Astrocyte (in vitro differentiated cells and primary cell): ENCODE results near the gene DGKG. TPM values are rescaled to one million over a fixed set of nuclear protein-coding genes. Genes with fewer than 3 reads are reported as not detected.

Source experiments
- DNase-seq: peaks from one replicate; pipeline ENCODE4 v3.0.0-alpha.2; 2010; ENCODE audit warnings: low read depth
- FAIRE-seq: peaks from 2 replicates; lab custom pipeline; 2011; peaks lifted over from hg19 to GRCh38; lab: Jason Lieb, UNC
- H2AFZ ChIP-seq: 2 replicates; pipeline ENCODE4 v1.6.0; 2012; ENCODE audit warnings: low read depth, low read length, inconsistent platforms
- H3K27ac ChIP-seq: 2 replicates; pipeline ENCODE4 v1.5.1; 2011; ENCODE audit warnings: low read depth, low read length, inconsistent platforms
- H3K27me3 ChIP-seq: 2 replicates; pipeline ENCODE4 v1.6.0; 2011; ENCODE audit warnings: low read length, inconsistent platforms; ENCODE audit not compliant: insufficient read depth
- H3K36me3 ChIP-seq: 2 replicates; pipeline ENCODE4 v1.5.1; 2011; ENCODE audit warnings: low read length, inconsistent platforms; ENCODE audit not compliant: insufficient read depth
- H3K4me1 ChIP-seq: 2 replicates; pipeline ENCODE4 v1.5.1; 2011; ENCODE audit warnings: low read length, inconsistent platforms; ENCODE audit not compliant: insufficient read depth
- H3K4me2 ChIP-seq: 2 replicates; pipeline ENCODE4 v1.6.0; 2012; ENCODE audit warnings: low read length, inconsistent platforms
- H3K4me3 ChIP-seq: 2 replicates; pipeline ENCODE4 v1.5.1; 2011; ENCODE audit warnings: low read depth, mild to moderate bottlenecking, low read length, inconsistent platforms; ENCODE audit not compliant: insufficient read depth
- H3K79me2 ChIP-seq: 2 replicates; pipeline ENCODE4 v1.6.0; 2012; ENCODE audit warnings: mild to moderate bottlenecking, low read length, inconsistent platforms; ENCODE audit not compliant: insufficient read depth
- H3K9ac ChIP-seq: 2 replicates; pipeline ENCODE4 v1.6.0; 2012; ENCODE audit warnings: mild to moderate bottlenecking, low read length, inconsistent platforms
- H3K9me3 ChIP-seq: 2 replicates; pipeline ENCODE4 v1.5.1; 2012; ENCODE audit warnings: low read depth, mild to moderate bottlenecking, low read length, inconsistent platforms; ENCODE audit not compliant: insufficient read depth
- H4K20me1 ChIP-seq: 2 replicates; pipeline ENCODE4 v1.6.0; 2012; ENCODE audit warnings: low read length, inconsistent platforms; ENCODE audit not compliant: insufficient read depth
- H3K27ac Mint-ChIP-seq: one replicate; pipeline ENCODE4 v1.8.0; 2021; ENCODE audit warnings: mild to moderate bottlenecking, mixed read lengths; ENCODE audit not compliant: unreplicated experiment
- H3K27me3 Mint-ChIP-seq: one replicate; pipeline ENCODE4 v1.8.0; 2021; ENCODE audit warnings: low read depth, mixed read lengths; ENCODE audit not compliant: unreplicated experiment
- H3K36me3 Mint-ChIP-seq: one replicate; pipeline ENCODE4 v1.8.0; 2021; ENCODE audit warnings: low read depth, mixed read lengths; ENCODE audit not compliant: unreplicated experiment
- H3K4me1 Mint-ChIP-seq: one replicate; pipeline ENCODE4 v1.8.0; 2021; ENCODE audit warnings: low read depth, mixed read lengths; ENCODE audit not compliant: unreplicated experiment
- H3K4me3 Mint-ChIP-seq: one replicate; pipeline ENCODE4 v1.8.0; 2021; ENCODE audit warnings: mild to moderate bottlenecking, moderate library complexity, mixed read lengths; ENCODE audit not compliant: unreplicated experiment
- H3K9me3 Mint-ChIP-seq: one replicate; pipeline ENCODE4 v1.8.0; 2021; ENCODE audit warnings: mild to moderate bottlenecking, mixed read lengths; ENCODE audit not compliant: unreplicated experiment
- CTCF ChIP-seq: IDR thresholded peaks from 2 replicates; pipeline ENCODE4 v1.5.1; 2011; ENCODE audit warnings: low read depth, mild to moderate bottlenecking, inconsistent platforms, low read length, moderate library complexity; ENCODE audit not compliant: insufficient read depth
- EZH2 ChIP-seq: IDR thresholded peaks from 2 replicates; pipeline ENCODE4 v1.6.1; 2012; ENCODE audit warnings: mild to moderate bottlenecking, low read length, inconsistent platforms; ENCODE audit not compliant: insufficient read depth
- total RNA-seq: library from RNA; stranded (reverse); gene quantifications from 2 replicates; pipeline ENCODE4 v1.2.1, GENCODE V29; 2021

Gene DGKG
- total RNA-seq, 1 donor from 2014 or later: 0.64 TPM

- Histone ChIP-seq H3K27ac (no peak overlapping the region), H2AFZ (no peak overlapping the region), H3K4me2 (no peak overlapping the region), H3K27me3 (peaks cover 54% of the 10 kb centered on the region), H3K9ac (no peak overlapping the region), H4K20me1 (no peaks in the 10 kb centered on the region), H3K79me2 (no peaks in the 10 kb centered on the region), H3K4me3 (no peak overlapping the region), H3K9me3 (no peaks in the 10 kb centered on the region), H3K36me3 (no peaks in the 10 kb centered on the region), H3K4me1 (peaks cover 6% of the 10 kb centered on the region)
- DNase-seq (no peak), FAIRE-seq (no peak)
- Mint-ChIP-seq H3K27ac (no peak overlapping the region), H3K4me1 (no peaks in the 10 kb centered on the region), H3K27me3 (peaks cover 49% of the 10 kb centered on the region), H3K36me3 (no peaks in the 10 kb centered on the region), H3K4me3 (no peak overlapping the region), H3K9me3 (no peaks in the 10 kb centered on the region)
- TF ChIP-seq CTCF (no peak), EZH2 (no peak)
Observed at GRCh38 chr3:186198442-186198841, 163.6 kb downstream of the DGKG start.

GRCh38 chr3:186194451-186194811 is 167.6 kb downstream of the DGKG start:
- Histone ChIP-seq H3K27me3 (peaks cover 60% of the 10 kb centered on the region), H3K4me3 (no peak overlapping the region), H3K4me2 (peak overlapping the region; percentile 84), H3K9me3 (no peaks in the 10 kb centered on the region), H3K27ac (no peak overlapping the region), H3K36me3 (no peaks in the 10 kb centered on the region), H3K4me1 (peaks cover 6% of the 10 kb centered on the region), H3K9ac (no peak overlapping the region), H4K20me1 (no peaks in the 10 kb centered on the region), H2AFZ (peak overlapping the region; percentile 55), H3K79me2 (no peaks in the 10 kb centered on the region)
- H3K27me3 Mint-ChIP-seq: peaks cover 57% of the 10 kb centered on the region
- no peak for TF ChIP-seq CTCF
- no peaks in the 10 kb centered on the region for H3K9me3 Mint-ChIP-seq
- FAIRE-seq: no peak
- H3K4me1 Mint-ChIP-seq: no peaks in the 10 kb centered on the region
- H3K4me3 Mint-ChIP-seq: peak overlapping the region; percentile 47
- no peak overlapping the region for H3K27ac Mint-ChIP-seq
- no peaks in the 10 kb centered on the region for H3K36me3 Mint-ChIP-seq
- no peak for DNase-seq

GRCh38 chr3:186193534-186194450 is 168.2 kb downstream of the DGKG start:
- Histone ChIP-seq H3K36me3 (no peaks in the 10 kb centered on the region), H3K4me2 (peak overlapping the region; percentile 84), H3K9ac (no peak overlapping the region), H3K27ac (no peak overlapping the region), H2AFZ (peak overlapping the region; percentile 55), H4K20me1 (no peaks in the 10 kb centered on the region), H3K27me3 (peaks cover 60% of the 10 kb centered on the region), H3K79me2 (no peaks in the 10 kb centered on the region), H3K4me1 (peaks cover 6% of the 10 kb centered on the region), H3K4me3 (peak overlapping the region; percentile 42), H3K9me3 (no peaks in the 10 kb centered on the region)
- Mint-ChIP-seq H3K27me3 (peaks cover 64% of the 10 kb centered on the region), H3K27ac (no peak overlapping the region), H3K9me3 (no peaks in the 10 kb centered on the region), H3K4me1 (no peaks in the 10 kb centered on the region), H3K4me3 (peak overlapping the region; percentile 47), H3K36me3 (no peaks in the 10 kb centered on the region)
- FAIRE-seq: no peak
- TF ChIP-seq EZH2 (peak; percentile 90), CTCF (no peak)
- no peak for DNase-seq
